H9 (cell line): ENCODE measurements around the gene ARMC2. TPM values are rescaled to one million over a fixed set of nuclear protein-coding genes. Genes with fewer than 3 reads are reported as not detected.

Experiments used
- DNase-seq: peaks from one replicate; pipeline ENCODE4 v3.0.0-alpha.2; 2017
- H2AFZ ChIP-seq: one replicate; pipeline ENCODE4 v1.6.1; 2013; ENCODE audit warnings: mild to moderate bottlenecking, low read length, control low read depth, moderate library complexity
- H2AK5ac ChIP-seq: 2 replicates; pipeline ENCODE4 v1.6.1; 2013; ENCODE audit warnings: low read length, control low read depth, mixed read lengths; ENCODE audit not compliant: insufficient read length
- H2BK120ac ChIP-seq: one replicate; pipeline ENCODE4 v1.6.1; 2013; ENCODE audit warnings: low read depth, mild to moderate bottlenecking, low read length, control low read depth, inconsistent platforms; ENCODE audit not compliant: poor library complexity, severe bottlenecking
- H2BK12ac ChIP-seq: 2 replicates; pipeline ENCODE4 v1.6.1; 2013; ENCODE audit warnings: low read length, control low read depth, mixed read lengths, low read depth; ENCODE audit not compliant: insufficient read length
- H2BK15ac ChIP-seq: 2 replicates; pipeline ENCODE4 v1.6.1; 2013; ENCODE audit warnings: low read depth, low read length, control low read depth
- H2BK20ac ChIP-seq: one replicate; pipeline ENCODE4 v1.6.1; 2013; ENCODE audit warnings: low read depth, mild to moderate bottlenecking, low read length, control low read depth, inconsistent platforms; ENCODE audit not compliant: poor library complexity, severe bottlenecking
- H2BK5ac ChIP-seq: 2 replicates; pipeline ENCODE4 v1.6.1; 2013; ENCODE audit warnings: low read length, control low read depth, mixed read lengths; ENCODE audit not compliant: insufficient read length
- H3K14ac ChIP-seq: 2 replicates; pipeline ENCODE4 v1.6.1; 2013; ENCODE audit warnings: low read length, control low read depth; ENCODE audit not compliant: insufficient read depth
- H3K18ac ChIP-seq: 2 replicates; pipeline ENCODE4 v1.6.1; 2013; ENCODE audit warnings: low read depth, mild to moderate bottlenecking, mixed read lengths, low read length, control low read depth; ENCODE audit not compliant: insufficient read length
- H3K23ac ChIP-seq: 2 replicates; pipeline ENCODE4 v1.6.1; 2013; ENCODE audit warnings: low read length, control low read depth, mixed read lengths, low read depth; ENCODE audit not compliant: insufficient read length
- H3K23me2 ChIP-seq: 2 replicates; pipeline ENCODE4 v1.6.1; 2013; ENCODE audit warnings: low read depth, mild to moderate bottlenecking, mixed read lengths, low read length, control low read depth; ENCODE audit not compliant: insufficient read length, poor library complexity, severe bottlenecking
- H3K27ac ChIP-seq: 2 replicates; pipeline ENCODE4 v1.5.1; 2013; ENCODE audit warnings: low read length, control low read depth, mixed read lengths, low read depth; ENCODE audit not compliant: insufficient read length
- H3K27me3 ChIP-seq: 2 replicates; pipeline ENCODE4 v1.6.1; 2013; ENCODE audit warnings: low read length, control low read depth, inconsistent platforms; ENCODE audit not compliant: insufficient read depth
- H3K4ac ChIP-seq: 2 replicates; pipeline ENCODE4 v1.6.1; 2013; ENCODE audit warnings: low read depth, mild to moderate bottlenecking, control low read depth, inconsistent platforms, low read length, moderate library complexity
- H3K4me1 ChIP-seq: 2 replicates; pipeline ENCODE4 v1.6.1; 2013; ENCODE audit warnings: low read length, control low read depth, inconsistent platforms; ENCODE audit not compliant: insufficient read depth
- H3K4me2 ChIP-seq: 2 replicates; pipeline ENCODE4 v1.6.1; 2013; ENCODE audit warnings: low read length, control low read depth, mixed read lengths; ENCODE audit not compliant: insufficient read length, insufficient read depth
- H3K56ac ChIP-seq: 2 replicates; pipeline ENCODE4 v1.6.1; 2013; ENCODE audit warnings: low read depth, mild to moderate bottlenecking, mixed read lengths, low read length, control low read depth; ENCODE audit not compliant: insufficient read length
- H3K79me1 ChIP-seq: 2 replicates; pipeline ENCODE4 v1.6.1; 2013; ENCODE audit warnings: low read depth, mild to moderate bottlenecking, moderate library complexity, low read length, control low read depth, inconsistent platforms; ENCODE audit not compliant: insufficient read depth, poor library complexity, severe bottlenecking
- H3K79me2 ChIP-seq: 2 replicates; pipeline ENCODE4 v1.6.1; 2013; ENCODE audit warnings: low read length, control low read depth, inconsistent platforms; ENCODE audit not compliant: insufficient read depth
- H3K9ac ChIP-seq: 2 replicates; pipeline ENCODE4 v1.6.1; 2013; ENCODE audit warnings: low read length, control low read depth, mixed read lengths; ENCODE audit not compliant: insufficient read length; ENCODE audit errors: extremely low read depth
- H3K9me3 ChIP-seq: one replicate; pipeline ENCODE4 v1.6.1; 2013; ENCODE audit warnings: low read depth, low read length, inconsistent platforms; ENCODE audit not compliant: control insufficient read depth
- H3T11ph ChIP-seq: one replicate; pipeline ENCODE4 v1.6.1; 2013; ENCODE audit warnings: mild to moderate bottlenecking, low read length, control low read depth, inconsistent platforms
- H4K20me1 ChIP-seq: one replicate; pipeline ENCODE4 v1.6.1; 2013; ENCODE audit not compliant: control insufficient read depth, insufficient read length, insufficient read depth
- H4K5ac ChIP-seq: 2 replicates; pipeline ENCODE4 v1.6.1; 2013; ENCODE audit warnings: low read depth, mild to moderate bottlenecking, mixed read lengths, low read length, control low read depth; ENCODE audit not compliant: insufficient read length
- H4K8ac ChIP-seq: replicated peaks from 2 replicates; pipeline ENCODE4 v1.6.1; 2013; ENCODE audit warnings: low read length, control low read depth, mixed read lengths, low read depth; ENCODE audit not compliant: insufficient read length
- H4K91ac ChIP-seq: 2 replicates; pipeline ENCODE4 v1.6.1; 2013; ENCODE audit warnings: low read depth, mild to moderate bottlenecking, moderate library complexity, mixed read lengths, low read length, control low read depth; ENCODE audit not compliant: insufficient read length
- H3K27ac Mint-ChIP-seq, 3 experiments: 2 replicates in 2 of 3; 3 replicates in 1 of 3; pipeline ENCODE4 v1.8.0; 2020 to 2021; ENCODE audit warnings: mixed read lengths in 3 of 3, mild to moderate bottlenecking in 1 of 3, moderate library complexity in 1 of 3
- H3K27me3 Mint-ChIP-seq: 2 replicates; pipeline ENCODE4 v1.8.0; 2021; ENCODE audit warnings: low read depth, mild to moderate bottlenecking, moderate library complexity, mixed read lengths
- H3K36me3 Mint-ChIP-seq, 3 experiments: 2 replicates in 2 of 3; 3 replicates in 1 of 3; pipeline ENCODE4 v1.8.0; 2020 to 2021; ENCODE audit warnings: low read depth in 3 of 3, mixed read lengths in 3 of 3; ENCODE audit not compliant: insufficient read depth in 1 of 3
- H3K4me1 Mint-ChIP-seq, 2 experiments: 2 replicates each; pipeline ENCODE4 v1.8.0; 2020; ENCODE audit warnings: mixed read lengths in 2 of 2
- H3K4me3 Mint-ChIP-seq, 2 experiments: 2 replicates in 1 of 2; 3 replicates in 1 of 2; pipeline ENCODE4 v1.8.0; 2020 to 2021; ENCODE audit warnings: mild to moderate bottlenecking in 2 of 2, mixed read lengths in 2 of 2, moderate library complexity in 1 of 2
- H3K9me3 Mint-ChIP-seq, 2 experiments: 2 replicates in 1 of 2; 3 replicates in 1 of 2; pipeline ENCODE4 v1.8.0; 2020; ENCODE audit warnings: mild to moderate bottlenecking in 2 of 2, mixed read lengths in 2 of 2, moderate library complexity in 1 of 2
- CTCF ChIP-seq: fragments of 200-600 bp; sonication (generic); conservative IDR thresholded peaks from 3 replicates; pipeline ENCODE4 v1.8.0; 2021; ENCODE audit warnings: antibody characterized with exemption, mild to moderate bottlenecking
- WGBS: extraction: QIAGEN DNeasy Blood & Tissue Kit; methylation state at CpG from one replicate; pipeline ENCODE4 v1.1.7; 2013; ENCODE audit warnings: missing lambda C conversion rate, low lambda C conversion rate, mixed read lengths; ENCODE audit not compliant: insufficient read length; ENCODE audit errors: extremely low coverage; 5-methylcytosine and 5-hydroxymethylcytosine counted together
- total RNA-seq: library from RNA; stranded (reverse); gene quantifications from 2 replicates; pipeline ENCODE4 v1.2.1, GENCODE V29; 2021

Gene ARMC2
- total RNA-seq, 1 experiment from 2014 or later, result 2.8 TPM

- Histone ChIP-seq H4K91ac (no peak overlapping the region), H4K20me1 (no peaks in the 10 kb centered on the region), H2BK5ac (no peak overlapping the region), H3K4ac (no peak overlapping the region), H2BK12ac (no peak overlapping the region), H3K79me1 (no peaks in the 10 kb centered on the region), H3K23me2 (no peaks in the 10 kb centered on the region), H3T11ph (no peak overlapping the region), H3K23ac (no peak overlapping the region), H2BK120ac (no peak overlapping the region), H3K9ac (no peak overlapping the region), H2BK20ac (no peak overlapping the region), H2BK15ac (no peak overlapping the region), H3K18ac (no peak overlapping the region), H3K27me3 (no peaks in the 10 kb centered on the region), H3K14ac (no peak overlapping the region), H3K56ac (no peak overlapping the region), H2AK5ac (no peak overlapping the region), H2AFZ (no peak overlapping the region), H4K5ac (no peak overlapping the region), H3K27ac (no peak overlapping the region), H3K4me2 (no peak overlapping the region), H3K4me1 (no peaks in the 10 kb centered on the region), H4K8ac (no peak overlapping the region), H3K79me2 (no peaks in the 10 kb centered on the region; the same call in 1 of the 2 replicates), H3K9me3 (no peaks in the 10 kb centered on the region)
- no peak for TF ChIP-seq CTCF
- DNase-seq, result no peak
- no peak overlapping the region for H3K4me3 Mint-ChIP-seq
- peaks cover 0 to 26% (median 14%) of the 10 kb centered on the region in 3 experiments; a peak in 3 of 7 replicates for H3K36me3 Mint-ChIP-seq
- WGBS, result no CpG with 5 or more reads among the region's 3 CpGs
- H3K27me3 Mint-ChIP-seq, result no peaks in the 10 kb centered on the region
- H3K9me3 Mint-ChIP-seq, result no peaks in the 10 kb centered on the region
- peaks cover 9 to 12% of the 10 kb centered on the region in 2 experiments for H3K4me1 Mint-ChIP-seq
- no peak overlapping the region for H3K27ac Mint-ChIP-seq
Observed at GRCh38 chr6:109002051-109002697, 154.0 kb downstream of the ARMC2 start.
